HG03520 (cell line): ENCODE data around the gene NEURL1B.

Experiments
- ATAC-seq: cut with Tn5 transposase; IDR thresholded peaks from one replicate; pipeline ENCODE4 v1.9.1; 2021; ENCODE audit warnings: mild to moderate bottlenecking, moderate library complexity; ENCODE audit not compliant: unreplicated experiment

NEURL1B gene

GRCh38 chr5:172632346-172633092 lies 8.5 kb upstream of the NEURL1B start:
- ATAC-seq: no peak

- ATAC-seq: no peak
These were observed 7.6 kb upstream of the NEURL1B start for GRCh38 chr5:172633403-172633970.

GRCh38 chr5:172634106-172634899 lies 6.8 kb upstream of the NEURL1B start:
- ATAC-seq: no peak

- ATAC-seq: no peak
These were observed 6.0 kb upstream of the NEURL1B start for GRCh38 chr5:172635038-172635437.

- ATAC-seq: no peak
These were observed 4.6 kb upstream of the NEURL1B start for GRCh38 chr5:172636279-172637050.

- no peak for ATAC-seq
These were observed 3.9 kb upstream of the NEURL1B start for GRCh38 chr5:172637110-172637580.

GRCh38 chr5:172637740-172638139 lies 3.3 kb upstream of the NEURL1B start:
- ATAC-seq: no peak

- ATAC-seq: no peak
These were observed 2.8 kb upstream of the NEURL1B start for GRCh38 chr5:172638209-172638768.

- ATAC-seq: no peak
These were observed 924 bp upstream of the NEURL1B start for GRCh38 chr5:172640139-172640538.

GRCh38 chr5:172641359-172642050 lies 442 bp downstream of the NEURL1B start:
- ATAC-seq: no peak

- no peak for ATAC-seq
These were observed 967 bp downstream of the NEURL1B start for GRCh38 chr5:172642051-172642409.

GRCh38 chr5:172642486-172642885 lies 1.4 kb downstream of the NEURL1B start:
- ATAC-seq: no peak

GRCh38 chr5:172642926-172643871 lies 2.1 kb downstream of the NEURL1B start:
- ATAC-seq: no peak

- ATAC-seq: no peak
These were observed 3.2 kb downstream of the NEURL1B start for GRCh38 chr5:172644266-172644665.

- ATAC-seq: no peak
These were observed 3.6 kb downstream of the NEURL1B start for GRCh38 chr5:172644711-172645110.

- ATAC-seq: no peak
These were observed 4.4 kb downstream of the NEURL1B start for GRCh38 chr5:172645271-172646055.

GRCh38 chr5:172646716-172647285 lies 5.7 kb downstream of the NEURL1B start:
- ATAC-seq: no peak
